Natural killer cell (primary cell): Measurements from ENCODE around the gene NKAIN4. TPM values are rescaled to one million over a fixed set of nuclear protein-coding genes. Genes with fewer than 3 reads are reported as not detected.

Source experiments
- ATAC-seq, 3 donors: fragments of 150-1000 bp in 2 of 3; fragments of 200-7000 bp in 1 of 3; cut with Tn5 transposase; 1 replicate in 1 of 3; 2 replicates in 2 of 3; pipeline ENCODE4 v1.10.0; 2021; ENCODE audit warnings: mild to moderate bottlenecking in 2 of 3, moderate library complexity in 2 of 3
- DNase-seq, 2 donors: peaks; one replicate each; pipeline versions ENCODE4 v3.0.0 to v3.0.0-alpha.2; 2013 to 2021; ENCODE audit warnings: mixed read lengths in 1 of 2
- H3K27ac ChIP-seq: one replicate; pipeline ENCODE4 v1.5.1; 2013; ENCODE audit warnings: mild to moderate bottlenecking, low read length
- H3K27me3 ChIP-seq: one replicate; pipeline ENCODE4 v1.6.1; 2013; ENCODE audit warnings: low read length; ENCODE audit not compliant: control insufficient read depth, insufficient read depth
- H3K36me3 ChIP-seq: one replicate; pipeline ENCODE4 v1.6.1; 2013; ENCODE audit warnings: low read length; ENCODE audit not compliant: control insufficient read depth, insufficient read depth
- H3K4me1 ChIP-seq: one replicate; pipeline ENCODE4 v1.6.1; 2013; ENCODE audit warnings: low read length; ENCODE audit not compliant: control insufficient read depth, insufficient read depth
- H3K4me3 ChIP-seq: one replicate; pipeline ENCODE4 v1.5.1; 2013; ENCODE audit warnings: low read length
- H3K9me3 ChIP-seq: one replicate; pipeline ENCODE4 v1.6.1; 2013; ENCODE audit warnings: low read length; ENCODE audit not compliant: control insufficient read depth, insufficient read depth
- H3K27ac Mint-ChIP-seq, 2 donors: one replicate each; pipeline ENCODE4 v1.8.0; 2022; ENCODE audit warnings: mild to moderate bottlenecking in 2 of 2, mixed read lengths in 2 of 2, moderate library complexity in 1 of 2
- H3K27me3 Mint-ChIP-seq, 2 donors: one replicate each; pipeline ENCODE4 v1.8.0; 2022; ENCODE audit warnings: low read depth in 2 of 2, mixed read lengths in 2 of 2
- H3K36me3 Mint-ChIP-seq: one replicate; pipeline ENCODE4 v1.8.0; 2022; ENCODE audit warnings: mixed read lengths
- H3K4me1 Mint-ChIP-seq, 2 donors: one replicate each; pipeline ENCODE4 v1.8.0; 2022; ENCODE audit warnings: mixed read lengths in 2 of 2
- H3K4me3 Mint-ChIP-seq: one replicate; pipeline ENCODE4 v1.8.0; 2022; ENCODE audit warnings: mild to moderate bottlenecking, moderate library complexity, mixed read lengths
- H3K9me3 Mint-ChIP-seq, 2 donors: one replicate each; pipeline ENCODE4 v1.8.0; 2022; ENCODE audit warnings: mixed read lengths in 2 of 2
- WGBS: methylation state at CpG from one replicate; pipeline ENCODE4 v1.1.7; 2013; ENCODE audit warnings: missing lambda C conversion rate; ENCODE audit not compliant: insufficient coverage; 5-methylcytosine and 5-hydroxymethylcytosine counted together
- intact Hi-C: fragments of 100-400 bp; cut with micrococcal nuclease; formaldehyde crosslinking; loops from one replicate; pipeline ENCODE4 v1.14.2; 2022
- total RNA-seq, 4 donors: library from RNA; stranded (reverse); fragments of 120-200 nt in 1 of 4; gene quantifications; one replicate each; pipeline versions ENCODE4 v1.2.3 to v1.2.4, GENCODE V29; 2013 to 2022
- TF ChIP-seq, protein P1 (sequence below): fragments of 200-600 bp; IDR thresholded peaks from one replicate; pipeline ENCODE4 v1.8.0; 2022; ENCODE audit warnings: antibody characterized with exemption

NKAIN4 gene
- total RNA-seq, 3 donors from 2014 or later (not counting 1 experiment from before 2014, with no cell fraction given), result not detected

GRCh38 chr20:63289311-63290135 lies 35.3 kb upstream of the NKAIN4 start:
- Mint-ChIP-seq H3K4me1 (no peaks in the 10 kb centered on the region), H3K36me3 (no peaks in the 10 kb centered on the region), H3K27ac (no peak overlapping the region), H3K4me3 (no peak overlapping the region), H3K27me3 (no peaks in the 10 kb centered on the region), H3K9me3 (no peaks in the 10 kb centered on the region)
- ATAC-seq (no peak), DNase-seq (no peak)
- Histone ChIP-seq H3K9me3 (no peaks in the 10 kb centered on the region), H3K4me3 (no peak overlapping the region), H3K4me1 (no peaks in the 10 kb centered on the region), H3K27ac (no peak overlapping the region), H3K36me3 (peaks cover 10% of the 10 kb centered on the region), H3K27me3 (no peaks in the 10 kb centered on the region)
- TF ChIP-seq, protein P1, sequence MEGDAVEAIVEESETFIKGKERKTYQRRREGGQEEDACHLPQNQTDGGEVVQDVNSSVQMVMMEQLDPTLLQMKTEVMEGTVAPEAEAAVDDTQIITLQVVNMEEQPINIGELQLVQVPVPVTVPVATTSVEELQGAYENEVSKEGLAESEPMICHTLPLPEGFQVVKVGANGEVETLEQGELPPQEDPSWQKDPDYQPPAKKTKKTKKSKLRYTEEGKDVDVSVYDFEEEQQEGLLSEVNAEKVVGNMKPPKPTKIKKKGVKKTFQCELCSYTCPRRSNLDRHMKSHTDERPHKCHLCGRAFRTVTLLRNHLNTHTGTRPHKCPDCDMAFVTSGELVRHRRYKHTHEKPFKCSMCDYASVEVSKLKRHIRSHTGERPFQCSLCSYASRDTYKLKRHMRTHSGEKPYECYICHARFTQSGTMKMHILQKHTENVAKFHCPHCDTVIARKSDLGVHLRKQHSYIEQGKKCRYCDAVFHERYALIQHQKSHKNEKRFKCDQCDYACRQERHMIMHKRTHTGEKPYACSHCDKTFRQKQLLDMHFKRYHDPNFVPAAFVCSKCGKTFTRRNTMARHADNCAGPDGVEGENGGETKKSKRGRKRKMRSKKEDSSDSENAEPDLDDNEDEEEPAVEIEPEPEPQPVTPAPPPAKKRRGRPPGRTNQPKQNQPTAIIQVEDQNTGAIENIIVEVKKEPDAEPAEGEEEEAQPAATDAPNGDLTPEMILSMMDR, result no peak
- intact Hi-C loops, result no loop called here
- WGBS, result 96% methylated on average over 25 of the region's 25 CpGs

GRCh38 chr20:63288581-63289251 lies 34.5 kb upstream of the NKAIN4 start:
- H3K4me3 Mint-ChIP-seq, result peak overlapping the region; percentile 40
- Histone ChIP-seq H3K27me3 (no peaks in the 10 kb centered on the region), H3K4me3 (no peak overlapping the region), H3K4me1 (no peaks in the 10 kb centered on the region), H3K36me3 (peaks cover 10% of the 10 kb centered on the region), H3K27ac (no peak overlapping the region), H3K9me3 (no peaks in the 10 kb centered on the region)
- no peaks in the 10 kb centered on the region for H3K36me3 Mint-ChIP-seq
- H3K4me1 Mint-ChIP-seq, result no peaks in the 10 kb centered on the region
- intact Hi-C loops, result no loop called here
- TF ChIP-seq, protein P1, result no peak
- no peaks in the 10 kb centered on the region for H3K27me3 Mint-ChIP-seq
- 95% methylated on average over 28 of the region's 28 CpGs for WGBS
- H3K9me3 Mint-ChIP-seq, result no peaks in the 10 kb centered on the region
- DNase-seq, result no peak
- H3K27ac Mint-ChIP-seq, result no peak overlapping the region
- ATAC-seq, result no peak

DNA sequence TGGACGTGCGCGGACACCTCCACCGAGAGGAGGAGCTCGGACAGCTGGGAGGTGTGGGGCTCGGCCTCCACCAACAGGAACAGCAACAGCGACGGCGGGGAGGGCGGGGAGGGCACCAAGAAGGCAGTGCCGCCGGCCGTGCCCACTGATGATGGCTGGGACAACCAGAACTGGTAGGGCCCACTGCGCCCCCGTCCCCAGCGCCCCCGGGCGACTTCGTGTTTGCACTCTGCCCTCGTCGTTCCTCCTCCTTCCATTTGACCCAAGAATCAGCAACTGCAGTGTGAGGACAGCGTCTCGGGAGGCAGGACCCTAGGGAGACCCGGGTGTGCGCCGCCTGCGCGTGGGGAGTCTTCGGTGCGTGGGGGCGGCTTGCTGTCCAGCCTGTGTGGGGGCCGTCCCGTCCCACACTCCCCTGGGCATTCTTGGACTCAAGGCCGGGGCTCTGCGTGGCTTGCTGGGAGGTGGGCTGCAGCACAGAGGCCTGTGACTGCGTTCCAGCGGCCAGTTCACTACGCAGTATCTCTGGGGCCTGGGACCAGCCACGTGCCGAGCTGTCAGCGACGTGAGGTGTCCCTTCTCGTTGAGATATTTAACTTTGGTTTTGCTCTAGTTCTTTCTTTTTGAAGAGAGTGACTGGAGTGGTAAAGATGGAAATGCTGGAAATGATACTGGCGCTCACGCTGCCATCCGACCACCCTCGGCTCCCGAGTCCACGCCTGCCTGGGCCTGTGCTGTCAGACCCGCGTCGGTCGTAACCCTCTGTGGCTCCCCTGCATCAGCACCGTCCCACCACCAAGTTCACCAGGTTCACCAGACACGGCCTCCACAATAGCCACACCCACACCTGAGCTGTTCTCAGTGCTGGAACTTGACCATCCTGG lies 33.7 kb upstream of the NKAIN4 start:
- Mint-ChIP-seq H3K4me3 (no peak overlapping the region), H3K27me3 (no peaks in the 10 kb centered on the region), H3K36me3 (no peaks in the 10 kb centered on the region), H3K9me3 (no peaks in the 10 kb centered on the region), H3K27ac (no peak overlapping the region), H3K4me1 (no peaks in the 10 kb centered on the region)
- Histone ChIP-seq H3K4me3 (no peak overlapping the region), H3K27me3 (no peaks in the 10 kb centered on the region), H3K27ac (no peak overlapping the region), H3K9me3 (no peaks in the 10 kb centered on the region), H3K36me3 (peaks cover 11% of the 10 kb centered on the region), H3K4me1 (no peaks in the 10 kb centered on the region)
- WGBS, result 96% methylated on average over 55 of the region's 55 CpGs
- intact Hi-C loops, result no loop called here
- DNase-seq (no peak), ATAC-seq (no peak)
- TF ChIP-seq, protein P1, result no peak
